ENCODE results near the gene TNIK.
"Not testable (repeated sequence)": the region's sequence is repeated elsewhere in the genome, so short reads cannot be mapped to it uniquely, and the experiment has no call there.

- not testable (repeated sequence) for TF ChIP-seq YY1 (IDR thresholded peaks at IDR 0.05; ENCODE audit: insufficient read depth, insufficient read length); ZNF274 (IDR thresholded peaks at IDR 0.05; ENCODE audit: low read depth, low read length)
Measured at GRCh38 chr3:171304498-171304897, 155.7 kb downstream of the TNIK start.
